PC-9 (cell line): ENCODE results near the gene RXRA.

Source experiments
- EZH2 ChIP-seq: fragments of 200-600 bp; sonication (generic); IDR thresholded peaks from 2 replicates; pipeline ENCODE4 v1.8.0; 2017; ENCODE audit warnings: antibody characterized with exemption, low read depth
- TF ChIP-seq, protein P1 (sequence below): fragments of 200-600 bp; sonication (generic); conservative IDR thresholded peaks from 2 replicates; pipeline ENCODE4 v1.6.1; 2017; ENCODE audit warnings: mixed run types, antibody characterized with exemption, mild to moderate bottlenecking, moderate library complexity

DNA sequence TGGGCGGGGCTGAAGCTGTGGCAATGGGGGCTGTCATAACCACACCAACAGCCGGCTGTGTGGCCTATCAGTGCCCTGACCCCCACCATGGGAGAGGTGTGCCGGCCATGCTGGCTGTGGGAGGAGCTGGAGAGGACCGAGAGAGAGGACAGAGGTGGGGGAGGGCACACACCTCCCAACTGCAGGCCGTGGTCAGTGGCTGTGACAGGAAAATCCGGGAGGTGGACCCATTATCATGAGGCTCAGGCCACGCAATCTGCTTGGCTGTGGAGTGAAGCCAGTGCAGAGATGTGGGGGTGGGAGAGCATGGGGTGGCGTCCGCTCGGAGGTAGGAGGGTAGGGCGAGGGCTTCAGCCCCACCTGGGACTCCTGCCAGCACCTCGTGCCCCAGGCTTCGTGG is 136.1 kb downstream of the RXRA start:
- TF ChIP-seq, protein P1, sequence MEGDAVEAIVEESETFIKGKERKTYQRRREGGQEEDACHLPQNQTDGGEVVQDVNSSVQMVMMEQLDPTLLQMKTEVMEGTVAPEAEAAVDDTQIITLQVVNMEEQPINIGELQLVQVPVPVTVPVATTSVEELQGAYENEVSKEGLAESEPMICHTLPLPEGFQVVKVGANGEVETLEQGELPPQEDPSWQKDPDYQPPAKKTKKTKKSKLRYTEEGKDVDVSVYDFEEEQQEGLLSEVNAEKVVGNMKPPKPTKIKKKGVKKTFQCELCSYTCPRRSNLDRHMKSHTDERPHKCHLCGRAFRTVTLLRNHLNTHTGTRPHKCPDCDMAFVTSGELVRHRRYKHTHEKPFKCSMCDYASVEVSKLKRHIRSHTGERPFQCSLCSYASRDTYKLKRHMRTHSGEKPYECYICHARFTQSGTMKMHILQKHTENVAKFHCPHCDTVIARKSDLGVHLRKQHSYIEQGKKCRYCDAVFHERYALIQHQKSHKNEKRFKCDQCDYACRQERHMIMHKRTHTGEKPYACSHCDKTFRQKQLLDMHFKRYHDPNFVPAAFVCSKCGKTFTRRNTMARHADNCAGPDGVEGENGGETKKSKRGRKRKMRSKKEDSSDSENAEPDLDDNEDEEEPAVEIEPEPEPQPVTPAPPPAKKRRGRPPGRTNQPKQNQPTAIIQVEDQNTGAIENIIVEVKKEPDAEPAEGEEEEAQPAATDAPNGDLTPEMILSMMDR: no peak
- no peak for TF ChIP-seq EZH2
